GM12892 (cell line): ENCODE results near the gene GABRB1.

ENCODE experiments used
- POLR2A ChIP-seq: IDR thresholded peaks from 2 replicates; pipeline ENCODE4 v1.6.1; 2011; ENCODE audit warnings: low read depth, low read length, control low read depth
- POLR2AphosphoS5 ChIP-seq: IDR thresholded peaks from 2 replicates; pipeline ENCODE4 v1.6.1; 2011; ENCODE audit warnings: low read depth, low read length, control low read depth
- TAF1 ChIP-seq: IDR thresholded peaks from 2 replicates; pipeline ENCODE4 v1.6.1; 2011; ENCODE audit warnings: low read depth, mild to moderate bottlenecking, control low read depth, low read length, borderline replicate concordance

DNA sequence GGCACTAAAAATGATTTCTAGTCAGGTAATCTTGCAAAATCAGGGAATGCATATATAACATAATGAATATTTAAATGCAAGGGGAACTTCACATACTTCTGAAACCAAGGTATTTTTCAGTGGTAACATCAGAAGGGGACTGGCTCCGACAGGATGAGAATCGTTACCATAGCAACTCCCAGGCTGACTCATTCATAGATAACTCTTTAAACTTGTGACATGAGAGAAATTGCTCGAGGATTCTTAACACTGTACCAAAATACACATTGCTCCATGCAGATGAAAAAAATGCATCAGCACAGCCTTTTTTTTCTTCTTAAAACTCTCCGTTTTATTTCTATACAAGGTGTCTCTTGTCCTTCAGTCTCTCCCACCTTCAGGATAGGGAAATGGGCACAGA lies 114.3 kb downstream of the GABRB1 start:
- TF ChIP-seq POLR2A (no peak), POLR2AphosphoS5 (no peak), TAF1 (no peak)
